ENCODE measurements around the gene PYGO1. TPM values are rescaled to one million over a fixed set of nuclear protein-coding genes. Genes with fewer than 3 reads are reported as not detected.

The PYGO1 gene
- total RNA-seq, 1 experiment from 2014 or later = 0.83 TPM

GRCh38 chr15:55562601-55563000 is 25.5 kb downstream of the PYGO1 start:
- no peak for TF ChIP-seq CTCF (conservative IDR thresholded peaks at IDR 0.05)
- Mint-ChIP-seq H3K27me3 (ENCODE audit: low read depth) (no peaks in the 10 kb centered on the region; the same call in 1 of the 2 replicates), H3K27ac (no peak overlapping the region), H3K4me1 (peaks cover 0 to 4% of the 10 kb centered on the region in 2 experiments; a peak in 2 of 4 replicates), H3K9me3 (peaks cover 25 to 32% of the 10 kb centered on the region in 2 experiments), H3K36me3 (ENCODE audit: insufficient read depth in 1 of 3, low read depth in 3 of 3) (peaks cover 0 to 6% (median 5%) of the 10 kb centered on the region in 3 experiments; a peak in 4 of 7 replicates), H3K4me3 (no peak overlapping the region)
- Histone ChIP-seq H3T11ph (ENCODE audit: low read length) (no peak overlapping the region), H3K27me3 (ENCODE audit: insufficient read depth, low read length) (no peaks in the 10 kb centered on the region), H2BK120ac (ENCODE audit: low read depth, low read length, poor library complexity, severe bottlenecking) (no peak overlapping the region), H3K14ac (ENCODE audit: insufficient read depth, low read length) (no peak overlapping the region), H3K79me2 (ENCODE audit: insufficient read depth, low read length) (no peaks in the 10 kb centered on the region), H3K79me1 (ENCODE audit: insufficient read depth, low read depth, low read length, poor library complexity, severe bottlenecking) (no peaks in the 10 kb centered on the region), H3K18ac (ENCODE audit: insufficient read length, low read depth, low read length) (no peak overlapping the region), H3K23ac (ENCODE audit: insufficient read length, low read depth, low read length) (no peak overlapping the region), H2AFZ (ENCODE audit: low read length) (no peak overlapping the region), H3K56ac (ENCODE audit: insufficient read length, low read depth, low read length) (no peak overlapping the region), H3K23me2 (ENCODE audit: insufficient read length, low read depth, low read length, poor library complexity, severe bottlenecking) (no peaks in the 10 kb centered on the region), H2BK5ac (ENCODE audit: insufficient read length, low read length) (no peak overlapping the region), H4K8ac (replicated peaks; ENCODE audit: insufficient read length, low read depth, low read length) (no peak overlapping the region), H2AK5ac (ENCODE audit: insufficient read length, low read length) (no peak overlapping the region), H2BK20ac (ENCODE audit: low read depth, low read length, poor library complexity, severe bottlenecking) (no peak overlapping the region), H4K91ac (ENCODE audit: insufficient read length, low read depth, low read length) (no peak overlapping the region), H3K9ac (ENCODE audit: extremely low read depth, insufficient read length, low read length) (no peak overlapping the region), H4K5ac (ENCODE audit: insufficient read length, low read depth, low read length) (no peak overlapping the region), H3K27ac (ENCODE audit: insufficient read length, low read depth, low read length) (no peak overlapping the region), H3K9me3 (ENCODE audit: control insufficient read depth, low read depth, low read length) (no peaks in the 10 kb centered on the region), H3K4me1 (ENCODE audit: insufficient read depth, low read length) (no peaks in the 10 kb centered on the region), H2BK15ac (ENCODE audit: low read depth, low read length) (no peak overlapping the region), H3K4ac (ENCODE audit: low read depth, low read length) (no peak overlapping the region), H4K20me1 (ENCODE audit: control insufficient read depth, insufficient read depth, insufficient read length) (no peaks in the 10 kb centered on the region), H3K4me2 (ENCODE audit: insufficient read depth, insufficient read length, low read length) (no peak overlapping the region), H2BK12ac (ENCODE audit: insufficient read length, low read depth, low read length) (no peak overlapping the region)
- no peak for DNase-seq
- WGBS (ENCODE audit: extremely low coverage, insufficient read length, low lambda C conversion rate) = no CpG with 5 or more reads among the region's 3 CpGs
